Osteocyte (in vitro differentiated cells): ENCODE measurements around the gene DAZAP1. TPM values are rescaled to one million over a fixed set of nuclear protein-coding genes. Genes with fewer than 3 reads are reported as not detected.

ENCODE experiments used
- DNase-seq: peaks from one replicate; pipeline ENCODE4 v3.0.0; 2021; ENCODE audit warnings: mixed read lengths; ENCODE audit not compliant: unreplicated experiment; ENCODE audit errors: extremely low spot score
- H3K27ac Mint-ChIP-seq: one replicate; pipeline ENCODE4 v1.8.0; 2021; ENCODE audit warnings: mild to moderate bottlenecking, mixed read lengths; ENCODE audit not compliant: unreplicated experiment
- H3K27me3 Mint-ChIP-seq: one replicate; pipeline ENCODE4 v1.8.0; 2021; ENCODE audit warnings: mixed read lengths; ENCODE audit not compliant: unreplicated experiment
- H3K36me3 Mint-ChIP-seq: one replicate; pipeline ENCODE4 v1.8.0; 2021; ENCODE audit warnings: mixed read lengths; ENCODE audit not compliant: unreplicated experiment
- H3K4me1 Mint-ChIP-seq: one replicate; pipeline ENCODE4 v1.8.0; 2021; ENCODE audit warnings: mixed read lengths; ENCODE audit not compliant: unreplicated experiment
- H3K4me3 Mint-ChIP-seq: one replicate; pipeline ENCODE4 v1.8.0; 2021; ENCODE audit warnings: mild to moderate bottlenecking, moderate library complexity, mixed read lengths; ENCODE audit not compliant: unreplicated experiment
- H3K9me3 Mint-ChIP-seq: one replicate; pipeline ENCODE4 v1.8.0; 2021; ENCODE audit warnings: mixed read lengths; ENCODE audit not compliant: unreplicated experiment
- CTCF ChIP-seq: fragments of 200-600 bp; sonication (generic); IDR thresholded peaks from 2 replicates; pipeline ENCODE4 v1.5.0; 2021; ENCODE audit warnings: antibody characterized with exemption, mild to moderate bottlenecking, moderate library complexity
- total RNA-seq: library from RNA; stranded (reverse); gene quantifications from 2 replicates; pipeline ENCODE4 v1.2.1, GENCODE V29; 2021

The DAZAP1 gene
- total RNA-seq, 1 donor from 2014 or later: 101 TPM

GRCh38 chr19:1445185-1445931 lies 38.0 kb downstream of the DAZAP1 start:
- peak; percentile 94 for TF ChIP-seq CTCF
- Mint-ChIP-seq H3K36me3 (peaks cover 15% of the 10 kb centered on the region), H3K9me3 (no peaks in the 10 kb centered on the region), H3K27me3 (peaks cover 21% of the 10 kb centered on the region), H3K4me3 (peak overlapping the region; percentile 72), H3K27ac (no peak overlapping the region), H3K4me1 (peaks cover 29% of the 10 kb centered on the region)
- peak; percentile 91 for DNase-seq

- TF ChIP-seq CTCF: no peak
- Mint-ChIP-seq H3K4me3 (peak overlapping the region; percentile 29), H3K9me3 (no peaks in the 10 kb centered on the region), H3K27me3 (peaks cover 29% of the 10 kb centered on the region), H3K27ac (no peak overlapping the region), H3K36me3 (peaks cover 8% of the 10 kb centered on the region), H3K4me1 (peaks cover 28% of the 10 kb centered on the region)
- no peak for DNase-seq
Measured at GRCh38 chr19:1445932-1446712, 38.7 kb downstream of the DAZAP1 start.

- H3K4me3 Mint-ChIP-seq: peak overlapping the region; percentile 40
- DNase-seq: no peak
- no peak overlapping the region for H3K27ac Mint-ChIP-seq
- H3K9me3 Mint-ChIP-seq: no peaks in the 10 kb centered on the region
- peaks cover 5% of the 10 kb centered on the region for H3K36me3 Mint-ChIP-seq
- peaks cover 34% of the 10 kb centered on the region for H3K27me3 Mint-ChIP-seq
- peaks cover 28% of the 10 kb centered on the region for H3K4me1 Mint-ChIP-seq
- TF ChIP-seq CTCF: no peak
Measured at GRCh38 chr19:1446713-1447481, 39.5 kb downstream of the DAZAP1 start.

- H3K9me3 Mint-ChIP-seq: no peaks in the 10 kb centered on the region
- peak overlapping the region; percentile 40 for H3K4me3 Mint-ChIP-seq
- H3K27me3 Mint-ChIP-seq: peaks cover 36% of the 10 kb centered on the region
- TF ChIP-seq CTCF: no peak
- no peak for DNase-seq
- no peak overlapping the region for H3K27ac Mint-ChIP-seq
- peaks cover 25% of the 10 kb centered on the region for H3K4me1 Mint-ChIP-seq
- H3K36me3 Mint-ChIP-seq: no peaks in the 10 kb centered on the region
Measured at GRCh38 chr19:1447504-1447903, 40.1 kb downstream of the DAZAP1 start.
